COLO829 (cell line): ENCODE measurements around the gene ZNF423.

Experiments used
- DNase-seq: peaks from one replicate; pipeline ENCODE4 v3.0.0; 2012; ENCODE audit warnings: low spot score

Gene ZNF423

DNA sequence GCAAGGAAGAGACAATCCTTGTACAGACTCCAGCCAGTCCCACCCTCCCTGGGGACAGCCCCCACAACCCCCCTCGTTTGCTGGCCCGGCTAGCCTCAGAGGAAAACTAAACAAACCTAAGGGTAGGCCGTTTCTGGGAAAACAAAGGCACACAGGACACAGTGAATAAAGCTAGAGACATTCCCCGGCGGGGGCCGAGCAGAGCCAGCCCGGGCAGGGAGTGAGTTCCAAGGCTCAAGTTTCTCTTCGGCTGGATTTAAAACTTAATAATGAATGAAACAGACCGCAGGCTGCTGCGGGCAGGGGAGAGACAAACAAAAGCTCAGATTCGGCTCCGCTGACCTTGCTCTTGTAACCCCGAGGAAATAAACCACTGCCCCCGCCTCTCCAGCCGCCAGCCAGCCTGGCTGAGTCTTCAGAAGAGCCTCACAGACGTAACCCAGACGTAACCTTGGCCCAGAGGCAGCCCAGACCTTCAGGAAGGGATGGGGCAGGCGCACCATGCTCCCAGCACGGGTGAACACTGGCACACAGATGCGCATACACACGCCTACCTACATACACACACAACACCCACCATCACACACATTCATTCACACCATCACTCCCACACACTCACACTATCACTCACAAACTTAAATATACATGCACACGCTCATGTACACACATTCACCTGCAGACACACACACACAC, 216.0 kb downstream of the ZNF423 start:
- no peak for DNase-seq

DNA sequence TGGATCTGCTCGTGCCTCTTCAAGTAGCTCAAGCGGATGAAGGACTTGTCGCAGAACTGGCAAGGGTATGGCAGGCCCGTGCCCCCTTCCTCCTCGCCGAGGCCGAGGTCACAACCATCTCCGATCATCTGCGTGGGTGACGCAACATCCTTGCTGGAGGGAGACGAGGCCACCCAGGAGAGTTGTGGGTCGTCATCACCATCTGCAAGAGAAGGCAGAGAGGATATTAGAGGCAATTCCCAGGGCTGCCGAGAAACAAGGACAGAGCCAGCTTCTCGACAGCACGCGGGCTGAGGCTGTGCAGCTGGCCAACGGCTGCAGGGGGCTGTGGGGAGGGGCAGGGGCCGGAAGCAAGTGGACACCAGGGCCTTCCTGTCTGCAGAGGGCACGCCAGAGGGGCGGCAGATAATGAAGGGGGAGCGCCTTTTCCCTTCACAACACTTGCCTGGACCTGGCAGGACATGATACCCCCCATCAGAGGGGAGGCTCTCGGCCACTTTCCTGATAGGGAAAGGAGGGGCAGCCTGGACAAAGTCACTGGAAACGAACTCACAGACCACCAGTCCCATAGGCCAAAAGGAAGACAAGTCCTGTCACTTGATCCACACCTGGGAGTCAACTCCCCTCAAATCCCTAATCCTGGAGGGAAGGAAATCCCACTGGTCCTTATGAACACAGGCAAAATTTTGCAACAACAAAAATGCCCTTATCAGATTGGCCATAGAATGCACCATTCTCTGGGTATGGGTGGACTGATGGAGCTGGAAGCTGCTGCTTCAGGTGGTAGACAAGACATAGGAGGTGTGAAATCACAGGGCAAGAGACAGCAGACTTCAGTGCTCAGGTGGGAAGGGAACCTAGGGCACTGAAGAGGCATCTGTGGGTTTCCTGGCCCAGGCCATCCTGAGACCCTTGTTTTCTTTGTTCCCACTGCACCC, 217.0 kb downstream of the ZNF423 start:
- DNase-seq: no peak

DNA sequence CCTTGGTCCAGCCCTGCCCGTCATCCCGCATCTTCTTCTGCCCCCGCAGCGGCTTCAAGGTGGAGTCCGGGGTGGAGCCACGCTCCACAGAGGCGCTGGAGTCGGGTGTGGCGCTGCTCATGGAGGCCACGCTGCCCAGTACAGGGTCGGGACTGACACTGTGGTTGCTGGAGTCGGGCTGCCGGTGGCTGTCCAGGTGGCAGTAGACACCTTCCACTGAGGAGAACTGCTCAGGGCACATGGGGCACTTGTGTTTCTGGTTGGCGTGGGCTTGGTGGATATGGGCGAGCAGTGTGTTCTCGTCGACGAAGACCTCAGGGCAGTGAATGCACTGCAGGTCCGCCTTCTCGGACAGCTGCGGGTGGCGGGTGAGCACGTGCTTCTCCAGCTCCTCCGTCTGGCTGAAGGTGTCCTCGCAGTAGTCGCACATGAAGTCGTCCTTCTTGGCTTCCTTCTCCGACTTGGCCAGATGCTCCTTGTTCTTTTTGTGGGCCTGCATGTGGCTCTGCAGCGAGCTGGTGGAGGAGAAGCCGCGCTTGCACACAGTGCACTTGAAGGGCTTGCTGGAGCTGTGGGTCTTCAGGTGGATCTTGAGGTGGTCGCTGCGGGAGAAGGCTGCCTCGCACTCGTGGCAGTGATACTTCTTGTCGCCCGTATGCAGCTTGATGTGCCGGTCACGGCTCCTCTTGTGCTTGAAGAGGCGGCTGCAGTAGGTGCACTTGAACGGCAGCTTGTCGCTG, 217.8 kb downstream of the ZNF423 start:
- no peak for DNase-seq

DNA sequence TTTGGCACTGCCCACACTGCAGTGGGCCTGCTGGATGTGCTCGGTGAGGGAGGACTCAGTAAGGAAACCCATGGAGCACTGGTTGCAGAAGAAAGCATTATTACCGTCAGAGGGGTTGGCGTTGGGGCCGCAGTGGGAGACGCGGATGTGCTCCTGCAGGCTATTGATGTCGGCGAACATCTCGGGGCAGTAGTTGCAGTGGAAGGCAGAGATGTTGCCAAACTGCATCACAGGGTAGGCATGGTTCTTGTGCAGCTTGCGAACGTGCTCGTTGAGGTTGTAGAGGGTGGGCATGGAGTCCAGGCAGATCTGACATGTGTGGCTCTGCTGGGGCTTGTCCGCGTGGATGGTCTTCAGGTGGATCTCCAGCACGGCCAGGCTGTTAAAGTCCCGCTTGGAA, 218.4 kb downstream of the ZNF423 start:
- DNase-seq: no peak

DNA sequence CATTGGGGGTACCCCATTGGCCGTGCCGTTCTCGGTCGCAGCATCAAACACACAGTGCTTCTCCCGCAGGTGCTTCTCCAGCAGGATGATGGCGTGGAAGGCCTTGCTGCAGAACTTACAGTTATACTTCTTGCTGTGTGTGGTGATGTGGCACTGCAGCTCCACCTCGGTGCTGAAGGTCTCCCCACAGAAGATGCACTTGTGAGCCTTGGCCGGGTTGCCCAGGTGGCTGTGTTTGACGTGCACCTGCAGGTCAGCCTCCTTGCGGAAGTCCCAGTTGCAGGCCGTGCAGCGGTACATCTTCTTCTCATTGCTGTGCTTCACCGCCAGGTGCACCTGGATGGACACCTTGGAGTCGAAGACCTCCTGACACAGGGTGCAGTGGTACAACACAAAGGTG, 219.3 kb downstream of the ZNF423 start:
- no peak for DNase-seq

DNA sequence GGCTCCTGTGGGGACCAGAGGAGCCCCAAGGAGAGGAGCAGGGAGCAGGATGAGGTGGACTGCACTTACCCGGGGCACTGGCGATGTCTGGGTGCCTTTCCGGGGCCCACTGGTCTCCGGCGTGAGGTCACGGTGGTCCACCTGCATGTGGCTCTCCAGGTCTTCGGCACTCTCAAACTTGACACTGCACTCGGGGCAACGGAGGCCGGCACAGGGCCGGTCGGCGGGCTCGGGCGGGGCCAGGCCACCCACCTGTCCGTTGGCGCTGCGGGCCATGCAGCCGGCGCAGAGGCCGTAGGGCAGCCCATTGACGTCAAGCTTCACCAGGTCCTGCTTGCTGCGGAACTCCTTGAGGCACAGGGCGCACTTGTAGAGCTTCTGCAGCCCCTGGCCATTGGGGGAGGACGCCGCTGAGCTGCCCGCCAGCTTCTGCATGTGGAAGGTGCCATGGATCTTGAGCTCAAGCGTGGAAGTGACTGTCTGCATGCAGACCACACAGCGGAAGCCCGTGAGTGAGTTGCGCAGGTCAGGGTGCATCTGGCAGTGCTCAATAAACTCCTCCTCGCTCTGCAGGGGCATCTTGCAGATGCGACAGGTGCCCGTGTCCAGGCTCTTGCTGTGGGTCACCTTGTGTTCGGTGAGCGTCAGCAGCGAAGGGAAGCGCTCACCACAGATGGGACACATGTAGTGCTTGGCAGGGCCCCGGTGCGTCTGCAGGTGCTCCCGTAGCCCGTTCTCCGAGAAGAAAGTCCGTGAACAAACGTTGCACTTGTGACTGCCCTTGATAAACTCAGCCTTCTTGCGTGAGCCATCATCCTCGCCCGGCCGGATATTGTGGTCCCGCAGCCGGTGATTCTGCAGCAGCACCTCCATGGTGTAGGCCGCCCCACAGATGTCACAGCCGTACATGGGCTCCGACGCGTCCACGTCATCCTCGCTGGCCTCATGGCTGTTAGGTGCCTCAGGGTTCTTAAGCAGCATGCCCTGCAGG, 220.0 kb downstream of the ZNF423 start:
- no peak for DNase-seq

DNA sequence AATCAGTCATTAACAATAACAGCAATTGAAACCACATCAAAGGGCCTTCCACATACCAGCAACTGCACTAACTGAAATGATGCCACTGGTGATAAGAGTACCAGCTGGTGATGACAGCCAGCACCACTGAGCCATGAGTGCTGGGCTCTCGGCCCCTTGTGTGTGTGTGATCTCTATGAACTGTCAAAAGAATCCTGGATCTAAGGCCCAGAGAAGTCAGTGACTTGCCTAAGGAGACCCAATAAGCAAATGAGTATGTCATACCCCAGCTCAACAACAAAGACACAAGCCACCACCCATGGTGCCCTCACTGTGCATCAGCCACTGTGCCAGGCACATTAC, 220.9 kb downstream of the ZNF423 start:
- no peak for DNase-seq

DNA sequence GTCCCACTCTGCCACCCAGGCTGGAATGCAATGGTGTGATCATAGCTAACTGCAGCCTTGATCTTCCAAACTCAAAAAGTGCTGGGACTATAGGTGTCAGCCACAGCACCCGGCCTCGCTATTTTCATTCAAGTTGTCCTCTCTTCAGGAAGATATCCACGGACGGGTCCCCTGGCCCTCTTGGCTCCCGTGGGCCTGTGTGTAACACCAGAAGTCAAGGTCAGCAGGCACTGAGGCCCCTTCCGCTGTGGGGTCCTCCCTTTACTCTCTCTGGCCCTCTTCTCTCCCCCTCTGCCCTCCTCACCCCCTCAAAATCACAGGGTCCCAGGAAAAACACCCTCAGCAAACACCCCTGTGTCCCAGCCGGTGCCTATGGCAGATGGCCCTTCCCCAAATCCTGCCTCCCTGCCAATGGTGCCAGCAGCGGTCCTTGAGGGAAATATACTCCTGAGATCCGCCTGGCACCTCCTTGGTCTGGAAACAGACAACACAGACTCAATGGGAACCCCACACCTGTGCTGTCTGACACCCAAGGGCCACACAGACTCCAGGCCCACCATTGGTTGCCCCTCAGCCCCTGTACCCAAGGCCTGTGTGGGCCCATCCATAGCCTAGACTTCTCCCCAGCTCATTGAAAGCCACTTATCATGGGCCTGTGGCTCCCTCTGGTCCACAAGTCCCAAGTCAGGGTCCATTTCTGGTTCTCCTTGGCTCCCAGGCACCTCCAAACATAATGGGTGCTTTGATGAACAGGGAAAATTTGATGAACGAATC, 221.5 kb downstream of the ZNF423 start:
- DNase-seq: no peak

DNA sequence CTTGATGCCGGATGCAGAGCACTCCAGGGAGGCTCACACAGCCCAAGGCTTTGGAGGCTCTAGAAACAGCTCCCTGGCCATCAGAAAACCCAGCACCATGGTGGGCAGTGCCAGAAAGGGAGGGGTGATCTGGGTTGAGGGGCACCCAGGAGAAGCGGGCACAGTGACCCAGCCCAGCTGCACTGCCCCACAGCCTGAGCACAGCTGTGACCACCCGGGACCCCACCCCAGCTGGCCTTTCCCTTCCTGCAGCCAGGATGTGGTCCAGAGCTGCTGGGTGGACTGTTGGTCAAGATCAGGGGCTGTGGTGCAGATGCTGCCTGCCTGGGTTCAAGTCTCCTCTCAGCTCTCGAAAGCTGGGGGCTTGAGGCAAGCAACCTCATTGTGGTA, 223.1 kb downstream of the ZNF423 start:
- no peak for DNase-seq

DNA sequence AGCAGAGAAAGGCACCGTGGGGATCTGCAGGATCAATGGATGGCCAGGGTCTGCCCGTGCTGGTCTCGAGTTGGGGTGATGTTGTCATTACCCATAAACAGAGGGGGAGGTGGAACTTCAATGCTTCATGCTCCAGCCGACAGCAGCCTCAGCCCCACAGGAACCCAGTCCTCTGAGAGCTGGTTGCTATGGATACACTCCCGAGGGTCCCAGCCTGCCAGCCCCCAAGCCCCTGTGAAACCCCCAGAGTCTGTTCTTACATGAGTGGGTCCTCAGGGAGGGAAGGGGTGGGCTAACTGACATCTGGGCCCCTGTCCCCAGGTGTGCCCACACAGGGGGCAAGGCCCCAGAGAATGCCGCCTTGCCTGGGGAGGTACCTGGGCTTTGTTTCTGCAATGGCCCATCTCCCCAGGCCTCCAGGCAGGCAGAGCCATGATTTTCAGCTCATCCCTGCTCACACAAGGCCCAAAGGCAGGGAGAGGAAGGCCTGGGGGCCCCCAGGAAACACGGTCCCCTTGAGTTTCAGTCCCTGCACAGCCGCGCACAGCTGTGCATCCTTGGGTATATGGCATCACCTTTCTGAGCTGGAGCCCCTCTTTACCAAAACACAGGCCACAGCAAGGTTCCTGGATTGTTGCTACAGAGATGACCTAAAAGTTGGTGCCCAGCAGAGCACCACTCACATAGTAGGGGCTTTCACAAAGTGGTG, 223.7 kb downstream of the ZNF423 start:
- DNase-seq: no peak

DNA sequence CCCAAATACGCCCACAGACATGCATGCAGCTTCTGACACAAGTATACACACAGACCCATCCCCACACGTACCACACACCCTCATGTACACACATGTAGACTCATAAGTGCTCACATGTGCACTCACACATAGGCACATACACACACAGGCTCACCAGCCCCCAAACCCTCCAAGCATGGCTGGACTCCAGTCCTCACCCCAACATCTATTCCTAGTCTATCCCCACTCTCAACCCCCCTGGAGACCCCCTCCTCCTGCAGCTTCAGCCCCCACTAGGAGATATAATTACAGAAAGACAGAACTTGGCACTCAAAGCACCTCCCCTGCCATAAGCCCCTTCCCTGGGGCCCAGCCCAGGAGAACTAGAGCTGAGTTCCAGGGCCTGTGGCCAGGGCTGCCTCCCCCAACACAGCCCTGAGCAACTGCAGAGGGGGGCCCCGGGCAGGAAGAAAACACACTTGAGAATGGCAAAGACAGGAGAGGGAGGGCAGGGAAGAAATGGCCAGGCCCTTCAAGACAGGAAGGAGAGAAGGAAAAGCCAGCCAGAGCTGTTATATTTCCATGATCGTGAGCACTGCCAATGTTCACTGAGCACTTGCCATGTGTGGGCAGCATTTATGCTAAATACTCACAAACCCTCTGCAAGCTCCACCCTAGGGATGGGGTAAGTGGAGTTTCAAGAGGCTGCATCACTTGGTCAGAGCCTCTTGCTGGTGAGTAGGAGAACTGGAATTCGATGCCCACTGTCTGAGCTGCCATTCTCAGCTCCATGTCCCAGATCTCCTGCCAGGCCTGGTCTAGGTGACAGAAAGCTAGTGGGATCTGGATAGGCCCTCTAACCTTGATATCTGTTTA, 224.5 kb downstream of the ZNF423 start:
- DNase-seq: no peak

DNA sequence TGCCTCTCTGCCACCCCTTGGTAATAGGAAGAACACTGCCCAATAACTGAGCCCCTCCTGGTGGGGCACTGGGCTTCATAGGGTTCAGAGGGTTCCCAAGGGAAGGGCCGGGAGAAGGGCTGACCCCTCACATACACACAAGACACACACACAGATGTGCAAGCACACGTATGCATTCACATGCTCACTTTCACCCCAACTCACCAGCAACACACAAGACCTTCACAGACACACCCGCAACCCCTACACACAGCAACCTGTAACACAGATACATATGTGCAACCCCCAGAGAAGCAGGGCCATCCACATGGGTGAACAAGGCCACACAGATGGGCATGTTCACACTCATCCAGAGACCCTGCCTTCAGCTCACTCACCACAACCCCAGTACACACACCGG, 225.1 kb downstream of the ZNF423 start:
- DNase-seq: no peak

DNA sequence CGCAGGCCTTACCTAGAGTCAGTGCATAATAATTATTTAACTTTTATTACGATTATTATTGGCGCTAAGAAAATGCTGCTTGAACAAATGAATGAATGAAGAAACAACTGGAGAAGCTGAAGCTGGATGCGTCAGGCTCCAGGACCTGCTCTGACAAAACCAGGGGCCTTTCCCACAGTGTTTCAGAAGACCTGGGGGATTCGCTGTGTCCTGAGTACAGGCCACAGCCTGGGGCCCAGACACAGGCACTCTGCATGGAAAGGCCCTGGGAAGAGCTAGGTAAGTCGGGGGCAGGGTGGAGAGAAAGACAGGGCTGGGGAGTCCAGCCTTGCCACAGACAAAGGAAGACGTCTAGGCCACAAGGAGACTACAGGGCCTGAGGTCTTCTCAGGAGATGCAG, 226.1 kb downstream of the ZNF423 start:
- DNase-seq: no peak

DNA sequence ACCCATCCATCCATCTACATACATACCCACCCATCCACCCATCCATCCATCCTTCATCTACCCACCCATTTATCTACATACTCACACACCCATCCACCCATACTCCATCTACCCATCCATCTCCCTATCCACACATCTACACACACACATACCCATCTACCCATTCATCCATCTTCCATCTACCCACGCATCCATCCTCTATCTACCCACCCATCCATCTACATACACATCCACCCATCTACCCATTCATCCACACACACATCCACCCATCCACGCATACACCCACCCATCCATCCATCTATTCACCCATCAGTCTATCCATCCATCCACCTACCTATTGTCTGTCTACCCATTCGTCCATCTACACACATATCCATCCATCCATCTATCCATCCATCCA, 227.8 kb downstream of the ZNF423 start:
- DNase-seq: no peak

DNA sequence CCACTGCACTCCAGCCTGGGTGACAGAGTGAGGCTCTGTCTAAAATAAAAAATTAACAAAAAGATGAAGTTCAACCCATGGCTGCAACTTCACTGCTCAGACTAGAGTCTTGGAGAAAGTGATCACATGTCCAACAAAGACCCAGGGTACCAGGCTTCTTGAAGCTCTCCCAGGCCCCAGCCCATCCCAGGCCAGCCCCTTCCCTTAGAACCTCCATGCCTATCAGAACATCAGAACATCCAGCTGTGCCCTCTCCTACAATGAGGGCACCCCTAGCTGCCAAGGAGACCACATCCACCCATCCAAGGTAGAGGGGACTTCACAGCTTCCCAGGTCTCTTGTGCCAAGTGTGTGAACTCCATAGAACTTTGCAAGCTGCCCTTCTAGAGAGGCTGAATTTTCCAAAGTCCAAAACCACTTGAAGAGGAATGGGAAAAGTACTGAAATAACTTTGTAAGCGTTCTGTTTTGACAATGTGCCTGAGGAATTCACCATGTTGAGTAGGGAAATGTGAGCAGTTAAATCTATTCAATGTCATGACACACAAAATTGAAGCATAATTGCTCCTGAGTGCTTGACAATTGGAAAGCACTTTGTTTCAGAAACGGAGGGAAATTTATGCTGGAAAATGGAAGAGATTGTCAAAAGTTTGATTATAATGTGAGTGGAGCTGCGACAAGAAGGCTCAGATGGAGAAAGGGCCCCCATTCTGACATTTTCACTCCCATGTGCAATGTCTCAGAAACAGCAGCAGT, 230.4 kb downstream of the ZNF423 start:
- no peak for DNase-seq

DNA sequence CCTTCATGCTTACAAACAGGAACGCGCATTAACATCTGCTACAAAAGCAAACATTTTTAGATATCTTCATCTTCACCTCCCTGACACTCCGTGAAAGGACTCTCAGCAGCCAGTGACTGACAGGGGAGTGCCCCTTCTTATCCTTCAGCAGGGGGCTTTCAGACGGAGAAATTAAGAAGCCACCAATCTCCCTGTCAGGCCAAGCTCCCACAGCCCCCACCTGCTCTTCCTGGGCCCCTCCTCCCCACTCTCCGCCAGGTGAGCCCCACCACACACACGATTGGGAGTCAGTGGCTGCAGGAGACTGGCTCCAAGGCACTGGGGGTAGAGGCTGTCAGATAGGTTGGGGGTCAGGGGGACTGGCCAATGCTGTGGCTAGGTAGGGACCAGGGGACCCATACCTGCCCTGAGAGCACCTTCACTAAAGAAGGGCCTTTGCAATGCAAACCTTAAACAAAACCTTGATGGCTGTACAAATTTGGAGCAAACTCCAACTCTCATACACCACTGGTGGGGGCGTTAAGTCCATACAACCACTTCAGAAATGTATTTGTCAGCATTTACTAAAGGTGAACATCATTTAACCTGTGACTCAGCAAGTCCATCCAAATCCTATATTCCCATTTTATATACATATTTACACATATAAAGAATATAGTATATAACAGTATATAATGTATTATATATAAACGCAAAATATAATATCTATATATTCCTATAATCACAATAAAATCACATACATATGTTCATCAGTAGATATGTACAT, 232.2 kb downstream of the ZNF423 start:
- no peak for DNase-seq
